Limb (tissue), 2 donors: ENCODE measurements around the gene SCN3A.

Source experiments
- DNase-seq, 2 donors: peaks; one replicate each; pipeline ENCODE4 v3.0.0-alpha.2; 2016; ENCODE audit errors: extremely low spot score in 2 of 2

Gene SCN3A

GRCh38 chr2:165056564-165056963, 147.3 kb downstream of the SCN3A start:
- DNase-seq, result no peak

- DNase-seq, result no peak
These were observed 148.6 kb downstream of the SCN3A start for GRCh38 chr2:165055082-165055851.

GRCh38 chr2:165054652-165055051, 149.2 kb downstream of the SCN3A start:
- no peak for DNase-seq

GRCh38 chr2:165044505-165045303, 159.1 kb downstream of the SCN3A start:
- DNase-seq, result no peak
